ENCODE measurements around the gene SLC22A16. TPM values are rescaled to one million over a fixed set of nuclear protein-coding genes. Genes with fewer than 3 reads are reported as not detected.

Gene SLC22A16
- total RNA-seq, 1 donor from 2014 or later, result not detected

DNA sequence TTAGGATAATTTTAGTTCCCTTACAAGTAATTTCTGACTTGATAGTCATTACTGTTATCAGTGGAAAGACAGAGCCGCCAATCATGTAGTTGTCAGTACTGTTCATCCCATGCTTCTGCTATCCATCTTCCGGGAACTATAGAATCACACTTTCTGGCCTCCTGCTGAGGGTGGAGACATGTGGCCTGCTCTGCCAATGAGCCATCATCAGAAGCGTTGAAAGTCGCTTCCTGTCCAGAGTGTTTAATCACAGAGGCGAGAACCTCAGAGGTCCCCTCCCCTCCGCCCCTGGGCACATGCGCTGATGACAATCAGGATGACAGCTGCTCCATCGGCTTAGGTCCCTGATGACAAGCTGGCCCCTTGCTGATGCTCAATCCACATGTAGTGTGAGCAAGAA is 64.1 kb downstream of the SLC22A16 start:
- Histone ChIP-seq H3K36me3 (no peaks in the 10 kb centered on the region), H3K27me3 (no peaks in the 10 kb centered on the region), H3K27ac (no peak overlapping the region), H3K4me3 (no peak overlapping the region), H3K4me1 (peaks cover 18% of the 10 kb centered on the region), H3K9me3 (no peaks in the 10 kb centered on the region)
- DNase-seq (ENCODE audit: extremely low spot score in 2 of 2), result no peak
- TF ChIP-seq, protein P1, sequence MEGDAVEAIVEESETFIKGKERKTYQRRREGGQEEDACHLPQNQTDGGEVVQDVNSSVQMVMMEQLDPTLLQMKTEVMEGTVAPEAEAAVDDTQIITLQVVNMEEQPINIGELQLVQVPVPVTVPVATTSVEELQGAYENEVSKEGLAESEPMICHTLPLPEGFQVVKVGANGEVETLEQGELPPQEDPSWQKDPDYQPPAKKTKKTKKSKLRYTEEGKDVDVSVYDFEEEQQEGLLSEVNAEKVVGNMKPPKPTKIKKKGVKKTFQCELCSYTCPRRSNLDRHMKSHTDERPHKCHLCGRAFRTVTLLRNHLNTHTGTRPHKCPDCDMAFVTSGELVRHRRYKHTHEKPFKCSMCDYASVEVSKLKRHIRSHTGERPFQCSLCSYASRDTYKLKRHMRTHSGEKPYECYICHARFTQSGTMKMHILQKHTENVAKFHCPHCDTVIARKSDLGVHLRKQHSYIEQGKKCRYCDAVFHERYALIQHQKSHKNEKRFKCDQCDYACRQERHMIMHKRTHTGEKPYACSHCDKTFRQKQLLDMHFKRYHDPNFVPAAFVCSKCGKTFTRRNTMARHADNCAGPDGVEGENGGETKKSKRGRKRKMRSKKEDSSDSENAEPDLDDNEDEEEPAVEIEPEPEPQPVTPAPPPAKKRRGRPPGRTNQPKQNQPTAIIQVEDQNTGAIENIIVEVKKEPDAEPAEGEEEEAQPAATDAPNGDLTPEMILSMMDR (IDR thresholded peaks at IDR 0.05), result no peak
- intact Hi-C loops (cut with DNase I), result no loop called here

DNA sequence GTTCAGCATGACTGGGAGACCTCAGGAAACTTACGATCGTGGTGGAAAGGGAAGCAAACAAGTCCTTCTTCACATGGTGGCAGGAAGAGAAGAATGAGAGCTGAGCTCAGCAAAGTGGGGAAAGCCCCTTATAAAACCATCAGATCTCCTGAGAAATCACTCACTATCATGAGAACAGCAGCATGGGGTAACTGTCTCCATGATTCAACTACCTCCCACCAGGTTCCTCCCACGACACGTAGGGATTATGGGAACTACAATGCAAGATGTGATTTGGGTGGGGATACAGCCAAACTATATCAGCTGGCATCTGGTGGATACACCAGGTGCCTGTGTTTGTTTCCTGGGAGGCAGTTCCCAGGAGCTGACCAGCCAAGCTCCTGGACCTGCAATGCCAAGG is 65.9 kb downstream of the SLC22A16 start:
- peaks cover 8% of the 10 kb centered on the region for H3K4me1 ChIP-seq
- no peaks in the 10 kb centered on the region for H3K27me3 ChIP-seq
- intact Hi-C loops (cut with DNase I), result no loop called here
- peak in 1 of 2 donors; percentile 40 for DNase-seq (ENCODE audit: extremely low spot score in 2 of 2)
- no peak overlapping the region for H3K27ac ChIP-seq
- no peak overlapping the region for H3K4me3 ChIP-seq
- no peaks in the 10 kb centered on the region for H3K36me3 ChIP-seq
- TF ChIP-seq POLR2AphosphoS5 (IDR thresholded peaks at IDR 0.05; ENCODE audit: insufficient read depth in 1 of 2, low read depth in 1 of 2), result no peak
- TF ChIP-seq, protein P1 (IDR thresholded peaks at IDR 0.05), result no peak
- no peak for TF ChIP-seq POLR2A (IDR thresholded peaks at IDR 0.05)
- no peaks in the 10 kb centered on the region for H3K9me3 ChIP-seq

GRCh38 chr6:110409794-110410193 is 66.6 kb downstream of the SLC22A16 start:
- intact Hi-C loops (cut with DNase I), result no loop called here
- H3K9me3 ChIP-seq, result no peaks in the 10 kb centered on the region
- no peak overlapping the region for H3K27ac ChIP-seq
- DNase-seq (ENCODE audit: extremely low spot score in 2 of 2), result no peak
- H3K27me3 ChIP-seq, result no peaks in the 10 kb centered on the region
- TF ChIP-seq, protein P1 (IDR thresholded peaks at IDR 0.05), result no peak
- TF ChIP-seq POLR2AphosphoS5 (IDR thresholded peaks at IDR 0.05; ENCODE audit: insufficient read depth in 1 of 2, low read depth in 1 of 2) (no peak), POLR2A (IDR thresholded peaks at IDR 0.05) (no peak)
- H3K4me3 ChIP-seq, result no peak overlapping the region
- peaks cover 4% of the 10 kb centered on the region for H3K4me1 ChIP-seq
- no peaks in the 10 kb centered on the region for H3K36me3 ChIP-seq

GRCh38 chr6:110408901-110409300 is 67.5 kb downstream of the SLC22A16 start:
- DNase-seq (ENCODE audit: extremely low spot score in 2 of 2), result no peak
- H3K36me3 ChIP-seq, result no peaks in the 10 kb centered on the region
- TF ChIP-seq POLR2A (IDR thresholded peaks at IDR 0.05), result no peak
- TF ChIP-seq POLR2AphosphoS5 (IDR thresholded peaks at IDR 0.05; ENCODE audit: insufficient read depth in 1 of 2, low read depth in 1 of 2), result no peak
- TF ChIP-seq, protein P1 (IDR thresholded peaks at IDR 0.05), result no peak
- intact Hi-C loops (cut with DNase I), result no loop called here
- no peak overlapping the region for H3K27ac ChIP-seq
- H3K4me1 ChIP-seq, result no peaks in the 10 kb centered on the region
- no peaks in the 10 kb centered on the region for H3K27me3 ChIP-seq
- H3K9me3 ChIP-seq, result no peaks in the 10 kb centered on the region
- no peak overlapping the region for H3K4me3 ChIP-seq

GRCh38 chr6:110404607-110405006 is 71.8 kb downstream of the SLC22A16 start:
- no peaks in the 10 kb centered on the region for H3K36me3 ChIP-seq
- no peak for TF ChIP-seq POLR2A (IDR thresholded peaks at IDR 0.05)
- no peak for TF ChIP-seq POLR2AphosphoS5 (IDR thresholded peaks at IDR 0.05; ENCODE audit: insufficient read depth in 1 of 2, low read depth in 1 of 2)
- TF ChIP-seq, protein P1 (IDR thresholded peaks at IDR 0.05), result no peak
- no peak overlapping the region for H3K27ac ChIP-seq
- DNase-seq (ENCODE audit: extremely low spot score in 2 of 2), result no peak
- intact Hi-C loops (cut with DNase I), result no loop called here
- H3K27me3 ChIP-seq, result no peaks in the 10 kb centered on the region
- H3K4me1 ChIP-seq, result no peaks in the 10 kb centered on the region
- no peak overlapping the region for H3K4me3 ChIP-seq
- no peaks in the 10 kb centered on the region for H3K9me3 ChIP-seq
